ENCODE data around the gene SIPA1L2. TPM values are rescaled to one million over a fixed set of nuclear protein-coding genes. Genes with fewer than 3 reads are reported as not detected.
"Not testable (repeated sequence)": the region's sequence is repeated elsewhere in the genome, so short reads cannot be mapped to it uniquely, and the experiment has no call there.

Gene SIPA1L2
- total RNA-seq, 1 experiment from 2014 or later: 0.04 TPM

- no peak overlapping the region for H3K9ac ChIP-seq (ENCODE audit: low read length)
- H4K20me1 ChIP-seq (ENCODE audit: insufficient read depth, low read depth, low read length): no peaks in the 10 kb centered on the region
- no peak overlapping the region for H3K27ac ChIP-seq (ENCODE audit: low read length)
- no peaks in the 10 kb centered on the region for H3K79me2 ChIP-seq (ENCODE audit: low read length)
- H3K4me3 ChIP-seq (ENCODE audit: low read length): no peak overlapping the region
- H3K9me3 ChIP-seq (ENCODE audit: low read length): no peaks in the 10 kb centered on the region
- no peak overlapping the region for H3K4me2 ChIP-seq (ENCODE audit: low read depth, low read length, poor library complexity, severe bottlenecking)
- H3K4me1 ChIP-seq (ENCODE audit: low read length): 0 out of 2 replicates have a peak, but pooled peaks cover 3% of the 10 kb centered on the region
- H2AFZ ChIP-seq (ENCODE audit: low read length): no peak overlapping the region
- no peak for DNase-seq
- H3K27me3 ChIP-seq (ENCODE audit: low read length): no peaks in the 10 kb centered on the region
- no peaks in the 10 kb centered on the region for H3K36me3 ChIP-seq (ENCODE audit: insufficient read depth, low read length)
- no peaks in the 10 kb centered on the region for H3K9me2 ChIP-seq (replicated peaks; ENCODE audit: insufficient read depth, low read length)
Observed at GRCh38 chr1:232614811-232615210, 15.1 kb downstream of the SIPA1L2 start.

GRCh38 chr1:232613752-232614381, 16.1 kb downstream of the SIPA1L2 start:
- no peaks in the 10 kb centered on the region for H3K9me3 ChIP-seq (ENCODE audit: low read length)
- no peak overlapping the region for H2AFZ ChIP-seq (ENCODE audit: low read length)
- H3K9ac ChIP-seq (ENCODE audit: low read length): no peak overlapping the region
- 0 out of 2 replicates have a peak, but pooled peaks cover 3% of the 10 kb centered on the region for H3K4me1 ChIP-seq (ENCODE audit: low read length)
- no peaks in the 10 kb centered on the region for H3K36me3 ChIP-seq (ENCODE audit: insufficient read depth, low read length)
- no peak overlapping the region for H3K4me3 ChIP-seq (ENCODE audit: low read length)
- no peaks in the 10 kb centered on the region for H3K27me3 ChIP-seq (ENCODE audit: low read length)
- H3K79me2 ChIP-seq (ENCODE audit: low read length): no peaks in the 10 kb centered on the region
- no peaks in the 10 kb centered on the region for H3K9me2 ChIP-seq (replicated peaks; ENCODE audit: insufficient read depth, low read length)
- no peaks in the 10 kb centered on the region for H4K20me1 ChIP-seq (ENCODE audit: insufficient read depth, low read depth, low read length)
- H3K27ac ChIP-seq (ENCODE audit: low read length): no peak overlapping the region
- H3K4me2 ChIP-seq (ENCODE audit: low read depth, low read length, poor library complexity, severe bottlenecking): no peak overlapping the region
- no peak for DNase-seq

- not testable (repeated sequence) for H2AFZ ChIP-seq (ENCODE audit: low read length); DNase-seq; H3K4me1 ChIP-seq (ENCODE audit: low read length); H3K4me2 ChIP-seq (ENCODE audit: low read depth, low read length, poor library complexity, severe bottlenecking); H4K20me1 ChIP-seq (ENCODE audit: insufficient read depth, low read depth, low read length); H3K9me2 ChIP-seq (replicated peaks; ENCODE audit: insufficient read depth, low read length); H3K4me3 ChIP-seq (ENCODE audit: low read length); H3K36me3 ChIP-seq (ENCODE audit: insufficient read depth, low read length); H3K27ac ChIP-seq (ENCODE audit: low read length); H3K9me3 ChIP-seq (ENCODE audit: low read length); H3K79me2 ChIP-seq (ENCODE audit: low read length); H3K9ac ChIP-seq (ENCODE audit: low read length); H3K27me3 ChIP-seq (ENCODE audit: low read length)
Observed at GRCh38 chr1:232612836-232613235, 17.1 kb downstream of the SIPA1L2 start.

GRCh38 chr1:232611834-232612233, 18.1 kb downstream of the SIPA1L2 start:
- Histone ChIP-seq H3K36me3 (ENCODE audit: insufficient read depth, low read length) (no peaks in the 10 kb centered on the region), H3K4me2 (ENCODE audit: low read depth, low read length, poor library complexity, severe bottlenecking) (no peak overlapping the region)

GRCh38 chr1:232610902-232611745, 18.8 kb downstream of the SIPA1L2 start:
- H3K9me2 ChIP-seq (replicated peaks; ENCODE audit: insufficient read depth, low read length); H3K27ac ChIP-seq (ENCODE audit: low read length); H3K9me3 ChIP-seq (ENCODE audit: low read length); H3K9ac ChIP-seq (ENCODE audit: low read length); H3K4me2 ChIP-seq (ENCODE audit: low read depth, low read length, poor library complexity, severe bottlenecking); H2AFZ ChIP-seq (ENCODE audit: low read length); H3K36me3 ChIP-seq (ENCODE audit: insufficient read depth, low read length); DNase-seq; H3K4me3 ChIP-seq (ENCODE audit: low read length); H3K27me3 ChIP-seq (ENCODE audit: low read length); H4K20me1 ChIP-seq (ENCODE audit: insufficient read depth, low read depth, low read length); H3K79me2 ChIP-seq (ENCODE audit: low read length); H3K4me1 ChIP-seq (ENCODE audit: low read length): not testable (repeated sequence)

More at GRCh38 chr1:232611834-232612233, 18.1 kb downstream of the SIPA1L2 start:
- H4K20me1 ChIP-seq (ENCODE audit: insufficient read depth, low read depth, low read length): no peaks in the 10 kb centered on the region
- H2AFZ ChIP-seq (ENCODE audit: low read length): no peak overlapping the region
- no peaks in the 10 kb centered on the region for H3K9me2 ChIP-seq (replicated peaks; ENCODE audit: insufficient read depth, low read length)
- H3K27me3 ChIP-seq (ENCODE audit: low read length): no peaks in the 10 kb centered on the region
- H3K4me1 ChIP-seq (ENCODE audit: low read length): no peaks in the 10 kb centered on the region
- peak; percentile 52 for DNase-seq
- no peaks in the 10 kb centered on the region for H3K9me3 ChIP-seq (ENCODE audit: low read length)
- H3K79me2 ChIP-seq (ENCODE audit: low read length): no peaks in the 10 kb centered on the region
- no peak overlapping the region for H3K4me3 ChIP-seq (ENCODE audit: low read length)
- no peak overlapping the region for H3K27ac ChIP-seq (ENCODE audit: low read length)
- H3K9ac ChIP-seq (ENCODE audit: low read length): no peak overlapping the region

- Histone ChIP-seq H3K36me3 (ENCODE audit: insufficient read depth, low read length) (no peaks in the 10 kb centered on the region), H3K9me3 (ENCODE audit: low read length) (no peaks in the 10 kb centered on the region), H3K27me3 (ENCODE audit: low read length) (no peaks in the 10 kb centered on the region), H2AFZ (ENCODE audit: low read length) (no peak overlapping the region), H3K9ac (ENCODE audit: low read length) (no peak overlapping the region), H3K4me2 (ENCODE audit: low read depth, low read length, poor library complexity, severe bottlenecking) (no peak overlapping the region), H4K20me1 (ENCODE audit: insufficient read depth, low read depth, low read length) (no peaks in the 10 kb centered on the region), H3K4me1 (ENCODE audit: low read length) (no peaks in the 10 kb centered on the region), H3K4me3 (ENCODE audit: low read length) (no peak overlapping the region), H3K9me2 (replicated peaks; ENCODE audit: insufficient read depth, low read length) (no peaks in the 10 kb centered on the region), H3K79me2 (ENCODE audit: low read length) (no peaks in the 10 kb centered on the region), H3K27ac (ENCODE audit: low read length) (no peak overlapping the region)
- DNase-seq: no peak
Observed at GRCh38 chr1:232610192-232610901, 19.6 kb downstream of the SIPA1L2 start.

- Histone ChIP-seq H4K20me1 (ENCODE audit: insufficient read depth, low read depth, low read length) (no peaks in the 10 kb centered on the region), H3K4me1 (ENCODE audit: low read length) (no peaks in the 10 kb centered on the region), H3K9me3 (ENCODE audit: low read length) (no peaks in the 10 kb centered on the region), H3K9ac (ENCODE audit: low read length) (no peak overlapping the region), H3K27ac (ENCODE audit: low read length) (no peak overlapping the region), H3K4me2 (ENCODE audit: low read depth, low read length, poor library complexity, severe bottlenecking) (no peak overlapping the region), H3K27me3 (ENCODE audit: low read length) (0 out of 2 replicates have a peak, but pooled peaks cover 2% of the 10 kb centered on the region), H3K79me2 (ENCODE audit: low read length) (no peaks in the 10 kb centered on the region), H3K4me3 (ENCODE audit: low read length) (no peak overlapping the region), H3K36me3 (ENCODE audit: insufficient read depth, low read length) (no peaks in the 10 kb centered on the region), H3K9me2 (replicated peaks; ENCODE audit: insufficient read depth, low read length) (no peaks in the 10 kb centered on the region), H2AFZ (ENCODE audit: low read length) (no peak overlapping the region)
- no peak for DNase-seq
Observed at GRCh38 chr1:232608427-232608826, 21.5 kb downstream of the SIPA1L2 start.

GRCh38 chr1:232602622-232603021, 27.3 kb downstream of the SIPA1L2 start:
- Histone ChIP-seq H3K9me2 (replicated peaks; ENCODE audit: insufficient read depth, low read length) (no peaks in the 10 kb centered on the region), H4K20me1 (ENCODE audit: insufficient read depth, low read depth, low read length) (no peaks in the 10 kb centered on the region), H3K4me2 (ENCODE audit: low read depth, low read length, poor library complexity, severe bottlenecking) (no peak overlapping the region), H3K36me3 (ENCODE audit: insufficient read depth, low read length) (no peaks in the 10 kb centered on the region), H3K4me1 (ENCODE audit: low read length) (no peaks in the 10 kb centered on the region), H3K27me3 (ENCODE audit: low read length) (0 out of 2 replicates have a peak, but pooled peaks cover 2% of the 10 kb centered on the region), H3K27ac (ENCODE audit: low read length) (no peak overlapping the region), H3K9me3 (ENCODE audit: low read length) (no peaks in the 10 kb centered on the region), H3K4me3 (ENCODE audit: low read length) (no peak overlapping the region), H3K79me2 (ENCODE audit: low read length) (no peaks in the 10 kb centered on the region), H3K9ac (ENCODE audit: low read length) (no peak overlapping the region), H2AFZ (ENCODE audit: low read length) (no peak overlapping the region)
- DNase-seq: peak; percentile 61

Measured in Karpas-422 (cell line).